AG09309 (cell line): ENCODE data around the gene NDUFS6.
"Not testable (repeated sequence)": the region's sequence is repeated elsewhere in the genome, so short reads cannot be mapped to it uniquely, and the experiment has no call there.

ENCODE experiments used
- DNase-seq: peaks from one replicate; pipeline ENCODE4 v3.0.0-alpha.2; 2010; ENCODE audit warnings: low read depth
- H3K4me3 ChIP-seq: 2 replicates; pipeline ENCODE4 v1.5.1; 2011; ENCODE audit warnings: mild to moderate bottlenecking, low read depth, low read length, moderate library complexity; ENCODE audit not compliant: control insufficient read depth
- TF ChIP-seq, protein P1 (sequence below): IDR thresholded peaks from 2 replicates; pipeline ENCODE4 v1.5.1; 2011; ENCODE audit warnings: mild to moderate bottlenecking, low read depth, low read length, inconsistent platforms; ENCODE audit not compliant: insufficient read depth, control insufficient read depth; ENCODE audit errors: missing control alignments

The NDUFS6 gene

DNA sequence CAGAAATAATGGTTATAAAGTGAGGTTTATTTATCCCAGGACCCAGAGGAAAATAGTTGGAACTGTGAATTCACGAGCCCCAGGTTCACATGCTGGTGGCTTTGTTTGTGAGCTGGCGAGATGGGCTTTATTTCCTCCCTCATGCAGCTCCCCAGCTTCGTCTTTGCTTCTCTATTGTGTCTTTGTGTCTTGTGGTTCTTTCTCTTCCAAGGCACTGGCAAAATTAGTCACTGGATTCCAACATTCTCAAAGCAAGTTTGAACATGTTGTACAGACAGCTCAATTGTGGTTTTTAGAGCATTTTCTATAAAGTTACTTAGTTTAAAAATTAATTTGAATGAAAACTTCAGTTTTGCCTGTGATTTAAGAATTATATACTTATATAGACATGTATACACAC is 7.2 kb downstream of the NDUFS6 start:
- TF ChIP-seq, protein P1, sequence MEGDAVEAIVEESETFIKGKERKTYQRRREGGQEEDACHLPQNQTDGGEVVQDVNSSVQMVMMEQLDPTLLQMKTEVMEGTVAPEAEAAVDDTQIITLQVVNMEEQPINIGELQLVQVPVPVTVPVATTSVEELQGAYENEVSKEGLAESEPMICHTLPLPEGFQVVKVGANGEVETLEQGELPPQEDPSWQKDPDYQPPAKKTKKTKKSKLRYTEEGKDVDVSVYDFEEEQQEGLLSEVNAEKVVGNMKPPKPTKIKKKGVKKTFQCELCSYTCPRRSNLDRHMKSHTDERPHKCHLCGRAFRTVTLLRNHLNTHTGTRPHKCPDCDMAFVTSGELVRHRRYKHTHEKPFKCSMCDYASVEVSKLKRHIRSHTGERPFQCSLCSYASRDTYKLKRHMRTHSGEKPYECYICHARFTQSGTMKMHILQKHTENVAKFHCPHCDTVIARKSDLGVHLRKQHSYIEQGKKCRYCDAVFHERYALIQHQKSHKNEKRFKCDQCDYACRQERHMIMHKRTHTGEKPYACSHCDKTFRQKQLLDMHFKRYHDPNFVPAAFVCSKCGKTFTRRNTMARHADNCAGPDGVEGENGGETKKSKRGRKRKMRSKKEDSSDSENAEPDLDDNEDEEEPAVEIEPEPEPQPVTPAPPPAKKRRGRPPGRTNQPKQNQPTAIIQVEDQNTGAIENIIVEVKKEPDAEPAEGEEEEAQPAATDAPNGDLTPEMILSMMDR: no peak
- DNase-seq: no peak
- H3K4me3 ChIP-seq: no peak overlapping the region

DNA sequence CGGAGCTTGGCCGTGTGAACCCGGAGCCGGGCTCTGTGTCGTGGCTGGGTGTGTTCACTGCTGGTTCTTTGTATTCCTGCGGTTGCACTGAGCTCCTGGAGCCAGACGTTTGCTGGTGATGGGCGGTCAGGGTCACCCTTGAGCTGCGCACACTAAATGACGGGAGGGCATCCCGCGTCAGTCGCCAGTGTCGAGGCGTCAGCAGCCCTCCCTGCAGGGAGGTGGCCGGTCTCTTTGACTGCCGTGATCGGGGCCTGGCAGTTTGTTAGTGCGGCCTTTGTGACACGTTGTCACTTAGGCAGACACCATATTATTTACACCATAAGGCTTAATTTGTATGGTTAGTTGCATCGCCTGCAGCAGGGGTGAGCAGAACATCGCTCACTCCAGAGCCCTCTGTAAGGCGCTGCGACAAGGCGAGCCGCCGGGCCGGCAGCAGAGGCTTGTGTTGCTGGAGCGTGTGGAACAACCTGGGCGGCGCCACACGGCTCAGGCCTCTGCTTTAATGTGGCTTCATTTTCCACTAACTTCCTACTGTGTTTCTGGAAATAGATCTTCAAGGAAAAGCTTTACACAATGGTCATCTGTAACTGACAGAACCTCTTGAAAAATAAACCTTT is 8.3 kb downstream of the NDUFS6 start:
- H3K4me3 ChIP-seq: no peak overlapping the region
- TF ChIP-seq, protein P1: no peak
- DNase-seq: no peak

DNA sequence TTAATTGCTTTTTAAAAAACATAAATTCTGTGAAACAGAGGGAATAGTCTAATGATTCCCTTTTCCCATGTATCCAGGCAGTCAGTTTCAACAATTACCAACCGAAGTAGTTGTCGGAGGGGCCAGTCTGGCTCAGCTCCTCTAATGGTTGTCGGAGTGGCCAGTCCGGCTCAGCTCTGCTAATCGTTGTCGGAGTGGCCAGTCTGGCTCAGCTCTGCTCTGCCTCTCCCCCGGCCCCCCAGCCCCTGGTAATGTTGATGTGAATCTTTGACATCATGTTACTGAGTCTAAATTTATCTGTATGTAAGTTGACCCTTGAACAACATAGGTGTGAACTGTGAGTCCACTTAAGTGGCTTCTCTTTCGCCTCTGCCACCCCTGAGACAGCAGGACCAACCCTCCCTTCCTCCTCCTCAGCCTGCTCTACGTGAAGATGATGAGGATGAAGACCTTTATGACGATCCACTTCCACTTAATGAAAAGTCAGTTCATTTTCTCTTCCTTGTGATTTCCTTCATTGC is 9.4 kb downstream of the NDUFS6 start:
- H3K4me3 ChIP-seq: no peak overlapping the region
- DNase-seq: no peak
- TF ChIP-seq, protein P1: no peak

DNA sequence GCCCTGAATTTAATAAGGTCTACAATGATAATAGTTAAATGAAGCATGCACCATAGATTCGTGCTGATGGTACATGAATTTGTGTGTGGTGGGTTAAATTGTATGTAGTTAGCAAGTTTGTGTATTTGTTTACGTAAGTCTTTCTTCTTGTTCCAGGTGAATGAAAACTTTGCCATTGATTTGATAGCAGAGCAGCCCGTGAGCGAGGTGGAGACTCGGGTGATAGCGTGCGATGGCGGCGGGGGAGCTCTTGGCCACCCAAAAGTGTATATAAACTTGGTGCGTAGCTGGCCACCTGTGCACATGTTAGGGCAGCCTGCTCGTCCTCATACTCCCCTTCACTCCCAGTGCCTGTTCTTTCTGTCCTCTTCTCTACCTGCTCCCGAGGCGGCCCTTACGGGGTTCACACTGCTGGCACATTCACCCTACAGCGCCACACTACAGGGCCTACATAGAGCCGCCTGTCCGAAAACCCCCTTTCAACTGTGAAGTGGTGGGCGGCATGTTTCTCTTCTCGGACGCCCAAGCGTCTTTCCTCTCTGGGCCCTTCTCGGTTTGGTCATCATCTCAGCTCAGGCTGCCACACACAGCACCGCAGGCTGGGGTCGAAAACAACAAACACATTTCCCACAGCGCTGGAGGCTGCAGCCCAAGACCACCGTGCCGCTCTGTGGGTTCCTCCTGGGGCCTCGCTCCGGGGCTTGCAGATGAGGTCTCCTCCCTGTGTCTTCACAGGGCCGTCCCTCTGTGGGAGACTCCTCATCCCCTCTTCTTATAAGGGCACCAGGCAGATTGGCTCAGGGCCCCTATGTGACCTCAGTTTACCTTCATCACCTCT is 13.2 kb downstream of the NDUFS6 start:
- H3K4me3 ChIP-seq: no peak overlapping the region
- no peak for DNase-seq
- TF ChIP-seq, protein P1: no peak

DNA sequence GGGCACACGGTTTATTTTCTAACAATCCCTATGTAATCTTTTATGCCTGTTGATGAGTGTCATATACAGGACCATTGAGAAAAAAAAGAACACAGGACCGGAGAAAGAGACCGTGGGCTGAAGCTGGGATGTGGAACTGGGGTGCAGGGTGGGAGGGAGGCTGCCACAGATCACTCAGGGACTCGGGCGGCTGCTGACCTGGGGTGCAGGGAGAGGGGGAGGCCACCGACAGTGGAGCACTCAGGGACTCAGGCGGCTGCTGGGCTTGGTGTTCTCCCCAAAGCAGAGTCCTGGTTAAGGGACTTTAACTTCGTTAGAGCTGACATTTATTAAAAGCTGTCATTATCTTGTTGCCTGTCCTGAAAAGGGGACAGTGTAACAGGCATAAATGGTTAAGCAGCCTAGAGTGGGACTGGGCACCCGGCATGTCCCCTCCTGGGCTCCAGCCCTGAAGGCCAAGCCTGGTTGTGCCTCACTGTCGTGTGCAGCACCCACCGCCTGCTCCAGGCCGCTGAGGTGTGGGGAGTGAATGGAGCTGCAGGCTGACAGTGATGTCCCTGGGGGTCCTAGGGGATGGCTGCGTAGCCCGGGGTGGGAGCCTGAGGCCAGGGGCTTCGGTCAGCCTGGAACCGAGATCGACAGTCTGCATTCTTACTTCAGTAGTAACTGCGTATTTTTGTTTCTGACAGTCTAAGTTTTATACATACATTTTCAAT is 14.0 kb downstream of the NDUFS6 start:
- DNase-seq: no peak
- TF ChIP-seq, protein P1: no peak
- no peak overlapping the region for H3K4me3 ChIP-seq

DNA sequence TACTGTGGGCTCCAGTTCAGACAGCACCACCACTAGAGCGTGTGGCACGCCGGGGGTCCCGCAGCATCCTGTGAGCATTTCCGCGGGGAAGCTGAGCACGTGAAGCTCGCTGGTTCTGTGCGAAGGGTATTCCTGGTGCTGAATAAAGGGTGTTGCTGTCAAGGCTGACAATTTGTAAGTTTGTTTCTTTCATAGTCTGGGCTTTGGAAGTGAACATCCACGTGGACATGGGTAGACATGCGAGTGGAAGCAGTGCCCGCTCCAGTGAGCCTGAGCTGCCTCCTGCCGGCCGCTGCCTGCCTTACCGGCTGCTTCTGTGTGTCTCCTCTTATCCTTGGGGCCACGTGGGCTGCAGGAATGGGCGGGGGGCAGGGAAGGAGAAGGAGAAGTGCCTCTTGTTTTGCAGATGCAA is 14.7 kb downstream of the NDUFS6 start:
- TF ChIP-seq, protein P1: no peak
- H3K4me3 ChIP-seq: no peak overlapping the region
- DNase-seq: no peak

DNA sequence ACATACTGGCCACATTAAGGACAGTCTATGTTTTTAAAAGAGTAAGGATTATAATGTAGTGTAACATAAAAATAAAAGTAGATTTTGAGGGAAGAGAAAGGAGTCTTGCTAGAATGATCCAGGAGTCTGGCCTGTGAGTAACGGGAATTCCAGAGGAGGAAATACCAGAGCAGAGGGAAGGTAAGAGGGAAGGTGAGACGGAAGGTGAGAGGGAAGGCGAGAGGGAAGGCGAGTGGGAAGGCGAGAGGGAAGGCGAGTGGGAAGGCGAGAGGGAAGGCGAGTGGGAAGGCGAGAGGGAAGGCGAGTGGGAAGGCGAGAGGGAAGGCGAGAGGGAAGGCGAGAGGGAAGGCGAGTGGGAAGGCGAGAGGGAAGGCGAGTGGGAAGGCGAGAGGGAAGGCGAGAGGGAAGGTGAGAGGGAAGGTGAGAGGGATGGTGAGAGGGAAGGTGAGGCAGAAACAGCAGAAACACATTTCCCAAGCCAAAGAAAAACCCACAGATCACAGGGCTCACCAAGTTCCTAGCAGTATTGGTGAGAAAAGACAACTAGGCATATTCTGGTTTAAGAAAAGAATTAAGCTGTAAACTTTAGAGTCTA is 15.4 kb downstream of the NDUFS6 start:
- not testable (repeated sequence) for DNase-seq, H3K4me3 ChIP-seq
